NCI-H2081 (cell line): ENCODE results near the gene CD164L2.

Experiments
- DNase-seq, 2 experiments: peaks; one replicate each; lab custom pipeline; 2025; lab: John Stamatoyannopoulos, UW

The CD164L2 gene

DNA sequence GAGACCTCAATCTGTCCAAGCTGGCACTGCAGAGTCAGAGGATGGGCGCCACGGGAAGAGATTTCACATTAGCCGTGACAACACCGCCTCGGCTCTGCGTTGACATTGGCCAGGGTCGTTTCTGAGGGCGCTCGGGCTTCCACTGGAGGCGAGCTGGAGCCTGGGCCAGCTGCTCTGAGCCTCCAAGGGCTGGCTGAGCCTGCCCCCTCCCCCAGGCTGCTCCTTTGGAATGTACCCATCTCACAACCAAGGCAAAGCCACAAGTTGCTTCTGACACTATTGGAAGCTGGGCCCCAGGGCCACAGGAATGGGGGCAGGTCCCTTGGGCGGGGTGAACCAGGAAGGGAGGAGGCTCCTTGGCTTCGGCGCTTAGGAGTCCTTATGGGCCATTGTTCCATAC is 21.9 kb upstream of the CD164L2 start:
- DNase-seq, result no peak

GRCh38 chr1:27403931-27404330 is 20.8 kb upstream of the CD164L2 start:
- no peak for DNase-seq

- DNase-seq, result no peak
These were observed 20.1 kb upstream of the CD164L2 start for GRCh38 chr1:27403065-27403726.

GRCh38 chr1:27402349-27402754 is 19.2 kb upstream of the CD164L2 start:
- DNase-seq, result peak in 1 of 2 experiments; percentile 11

DNA sequence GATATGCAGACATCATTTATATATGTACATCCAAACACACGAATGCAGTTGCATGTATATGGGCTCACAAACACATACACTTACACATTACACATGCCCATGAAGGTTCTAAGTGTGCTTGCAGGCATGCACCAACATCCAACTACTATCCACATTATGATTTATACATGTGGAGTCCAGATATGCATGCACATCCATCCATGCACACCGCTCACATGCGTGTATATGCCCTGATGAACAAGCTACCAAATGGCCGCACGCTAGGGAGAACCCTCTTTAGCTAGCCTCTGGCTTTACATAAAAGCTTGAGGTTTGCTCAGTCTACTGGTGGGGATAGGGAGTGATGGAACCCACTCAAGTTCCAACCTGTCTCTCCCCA is 17.8 kb upstream of the CD164L2 start:
- no peak for DNase-seq

GRCh38 chr1:27400082-27400962 is 17.2 kb upstream of the CD164L2 start:
- no peak for DNase-seq

GRCh38 chr1:27399251-27400025 is 16.3 kb upstream of the CD164L2 start:
- no peak for DNase-seq

- no peak for DNase-seq
These were observed 15.4 kb upstream of the CD164L2 start for GRCh38 chr1:27398405-27399149.

DNA sequence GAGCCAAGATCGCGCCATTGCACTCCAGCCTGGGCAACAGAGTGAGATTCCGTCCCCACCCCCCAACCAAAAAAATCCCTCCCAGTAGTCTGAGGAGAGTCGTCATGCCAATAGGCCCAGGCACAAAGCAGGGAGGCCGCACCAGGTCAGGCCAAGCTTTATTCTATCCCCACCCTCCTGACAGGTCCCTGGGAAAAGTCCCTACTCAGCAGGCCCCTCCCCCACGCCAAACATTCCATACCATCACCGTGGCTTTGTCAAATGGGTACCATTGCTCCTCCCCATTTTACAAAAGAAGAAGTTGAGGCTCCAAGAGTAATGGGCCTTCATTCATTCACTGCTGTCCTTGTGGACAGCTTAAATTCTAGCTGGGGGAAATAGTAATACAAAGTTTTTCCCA is 14.6 kb upstream of the CD164L2 start:
- DNase-seq, result no peak

- DNase-seq, result no peak
These were observed 14.0 kb upstream of the CD164L2 start for GRCh38 chr1:27397110-27397509.

- peak; percentile 53 to 61 for DNase-seq
These were observed 12.5 kb upstream of the CD164L2 start for GRCh38 chr1:27395441-27396195.

GRCh38 chr1:27394925-27395324 is 11.8 kb upstream of the CD164L2 start:
- DNase-seq, result no peak

DNA sequence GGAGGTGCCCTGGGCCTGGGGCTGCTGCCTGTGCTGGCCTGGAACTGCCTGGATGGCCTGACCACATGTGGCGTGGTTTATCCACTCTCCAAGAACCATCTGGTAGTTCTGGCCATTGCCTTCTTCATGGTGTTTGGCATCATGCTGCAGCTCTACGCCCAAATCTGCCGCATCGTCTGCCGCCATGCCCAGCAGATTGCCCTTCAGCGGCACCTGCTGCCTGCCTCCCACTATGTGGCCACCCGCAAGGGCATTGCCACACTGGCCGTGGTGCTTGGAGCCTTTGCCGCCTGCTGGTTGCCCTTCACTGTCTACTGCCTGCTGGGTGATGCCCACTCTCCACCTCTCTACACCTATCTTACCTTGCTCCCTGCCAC is 11.1 kb upstream of the CD164L2 start:
- DNase-seq, result no peak

- DNase-seq, result no peak
These were observed 10.6 kb upstream of the CD164L2 start for GRCh38 chr1:27393641-27394281.

- DNase-seq, result no peak
These were observed 9.9 kb upstream of the CD164L2 start for GRCh38 chr1:27392778-27393635.

GRCh38 chr1:27392096-27392777 is 9.1 kb upstream of the CD164L2 start, which contains the start of gene GPR3:
GPR3 (plus strand) TSS chr1:27392622; CDS start chr1:27393799, 1,177 bp downstream.
- DNase-seq, result peak; percentile 81 to 86

GRCh38 chr1:27391511-27392095 is 8.5 kb upstream of the CD164L2 start:
- peak in 1 of 2 experiments; percentile 27 for DNase-seq

GRCh38 chr1:27388337-27389005 is 5.3 kb upstream of the CD164L2 start:
- DNase-seq, result peak; percentile 39 to 51
